Right cardiac atrium (tissue), 5 donors: ENCODE results near the gene OR4L1. TPM values are rescaled to one million over a fixed set of nuclear protein-coding genes. Genes with fewer than 3 reads are reported as not detected.

ENCODE experiments used
- polyA plus RNA-seq: library from polyadenylated mRNA; stranded (reverse); fragments of 200-250 nt; gene quantifications from one replicate; pipeline ENCODE4 v1.2.3, GENCODE V29; 2013
- total RNA-seq, 4 donors: library from RNA; stranded (reverse); fragmentation: NEBNext Ultra II Directional; extraction: Animal tissue kit (Norgen Biotek cat#: 25700); gene quantifications; one replicate each; pipeline ENCODE4 v1.2.1, GENCODE V29; 2021
- donor health status: healthy with polysubstance abuse.
- donor health status: DM: no; HTN: yes; CAD: no.
- donor health status: DM: no; HTN: no; CAD: no.
- donor health status: DM: no; HTN: yes; CAD: no; lungs with severe emphysema.
- donor health status: DM: yes; HTN: yes; CAD: no.

The OR4L1 gene
- total and polyA plus RNA-seq, 5 donors = not detected

Other genes starting within 250 kb of the OR4L1 start
- gene OR4K2, start 184.9 kb upstream of the OR4L1 start, total RNA-seq = not detected
- not detected for gene OR4K2, start 184.9 kb upstream of the OR4L1 start, polyA plus RNA-seq
- not detected for gene OR4K5, start 139.4 kb upstream of the OR4L1 start, total RNA-seq
- gene OR4K5, start 139.4 kb upstream of the OR4L1 start, polyA plus RNA-seq = not detected
- gene OR4K1, start 129.1 kb upstream of the OR4L1 start, total RNA-seq = not detected
- not detected for gene OR4K1, start 129.1 kb upstream of the OR4L1 start, polyA plus RNA-seq
- not detected for gene OR4K15, start 84.5 kb upstream of the OR4L1 start, total RNA-seq
- not detected for gene OR4K15, start 84.5 kb upstream of the OR4L1 start, polyA plus RNA-seq
- gene OR4Q2, start 57.9 kb upstream of the OR4L1 start, total RNA-seq = not detected
- not detected for gene OR4Q2, start 57.9 kb upstream of the OR4L1 start, polyA plus RNA-seq
- not detected for gene OR4K14, start 40.7 kb upstream of the OR4L1 start, total RNA-seq
- gene OR4K14, start 40.7 kb upstream of the OR4L1 start, polyA plus RNA-seq = not detected
- gene OR4K13, start 24.0 kb upstream of the OR4L1 start, total RNA-seq = not detected
- not detected for gene OR4K13, start 24.0 kb upstream of the OR4L1 start, polyA plus RNA-seq
- not detected for gene OR4K17, start 50.7 kb downstream of the OR4L1 start, total RNA-seq
- not detected for gene OR4K17, start 50.7 kb downstream of the OR4L1 start, polyA plus RNA-seq
- gene OR4N5, start 78.8 kb downstream of the OR4L1 start, total RNA-seq = not detected
- gene OR4N5, start 78.8 kb downstream of the OR4L1 start, polyA plus RNA-seq = not detected
- not detected for gene OR11G2, start 130.9 kb downstream of the OR4L1 start, total RNA-seq
- gene OR11G2, start 130.9 kb downstream of the OR4L1 start, polyA plus RNA-seq = not detected
- not detected for gene OR11H6, start 163.7 kb downstream of the OR4L1 start, total RNA-seq
- not detected for gene OR11H6, start 163.7 kb downstream of the OR4L1 start, polyA plus RNA-seq
- not detected for gene OR11H7, start 168.9 kb downstream of the OR4L1 start, total RNA-seq
- not detected for gene OR11H7, start 168.9 kb downstream of the OR4L1 start, polyA plus RNA-seq
- gene OR11H4, start 179.2 kb downstream of the OR4L1 start, total RNA-seq = not detected
- gene OR11H4, start 179.2 kb downstream of the OR4L1 start, polyA plus RNA-seq = not detected
- 10 to 100 TPM in 2 of 4 donors, 1 to 10 TPM in 2; 8.3 to 12.0 (median 9.5) TPM for gene TTC5, start 245.9 kb downstream of the OR4L1 start, total RNA-seq
- 4.5 TPM for gene TTC5, start 245.9 kb downstream of the OR4L1 start, polyA plus RNA-seq